HG02938 (cell line): ENCODE results near the gene LYPD4.

ENCODE experiments used
- ATAC-seq: cut with Tn5 transposase; IDR thresholded peaks from one replicate; pipeline ENCODE4 v1.9.1; 2021; ENCODE audit warnings: mild to moderate bottlenecking, moderate library complexity; ENCODE audit not compliant: unreplicated experiment

LYPD4 gene

DNA sequence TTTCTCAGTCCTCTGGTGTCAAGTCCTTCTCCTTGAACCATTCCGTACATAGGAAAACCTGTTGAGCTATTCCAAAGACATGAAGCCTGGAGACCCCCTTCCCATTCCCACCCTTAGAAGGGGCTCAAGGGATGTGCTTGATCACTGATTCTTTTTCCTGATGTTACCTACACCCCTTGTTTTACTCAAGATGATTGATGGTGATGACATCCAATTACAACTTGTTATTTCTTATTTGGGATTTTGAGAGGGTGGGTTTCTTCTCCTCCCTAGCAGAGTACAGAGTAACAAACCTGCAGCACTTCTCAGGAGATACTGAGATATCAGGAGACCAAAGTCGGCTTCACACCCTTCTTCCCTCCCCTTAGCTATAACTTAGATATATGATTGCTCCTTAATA lies 8.9 kb upstream of the LYPD4 start:
- no peak for ATAC-seq

DNA sequence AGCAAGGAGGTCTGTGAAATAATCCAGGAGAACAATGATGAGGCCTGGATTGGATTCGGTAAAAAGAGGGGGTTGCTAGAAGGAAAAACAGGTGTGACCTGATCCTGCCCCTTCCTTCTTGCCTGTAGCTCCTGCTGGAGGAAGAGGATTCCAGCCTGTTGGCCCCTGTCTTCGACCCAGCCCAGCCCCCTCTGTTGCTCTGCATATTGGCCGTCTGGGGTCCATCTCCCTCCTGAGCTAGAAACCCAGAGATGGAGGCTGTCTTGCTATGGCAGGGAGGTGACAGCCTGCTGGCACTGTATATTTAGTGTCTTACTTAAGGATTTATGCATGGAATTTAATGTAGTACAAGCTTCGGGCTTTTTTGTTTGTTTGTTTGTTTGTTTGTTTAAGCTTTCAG lies 7.0 kb upstream of the LYPD4 start:
- no peak for ATAC-seq

DNA sequence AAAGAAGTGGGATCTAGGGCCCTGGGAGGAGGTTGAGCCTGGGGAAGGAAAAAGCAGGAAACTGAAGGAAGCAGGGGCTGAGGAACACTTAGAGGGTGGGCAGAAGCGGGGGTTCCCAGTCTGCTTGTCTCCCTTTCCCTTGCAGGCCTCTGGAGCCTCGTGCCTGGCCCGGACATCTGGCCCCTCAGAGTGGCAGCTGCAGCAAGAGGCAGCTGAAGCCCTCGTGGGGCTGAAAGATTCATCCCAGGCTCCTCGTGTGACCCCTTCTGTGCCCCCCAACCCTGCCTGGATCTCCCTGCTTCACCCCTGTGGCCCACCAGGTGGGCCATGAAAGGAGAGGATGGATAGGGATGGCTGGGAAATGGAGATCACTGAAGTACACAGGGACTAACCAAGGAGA lies 5.9 kb upstream of the LYPD4 start:
- no peak for ATAC-seq

DNA sequence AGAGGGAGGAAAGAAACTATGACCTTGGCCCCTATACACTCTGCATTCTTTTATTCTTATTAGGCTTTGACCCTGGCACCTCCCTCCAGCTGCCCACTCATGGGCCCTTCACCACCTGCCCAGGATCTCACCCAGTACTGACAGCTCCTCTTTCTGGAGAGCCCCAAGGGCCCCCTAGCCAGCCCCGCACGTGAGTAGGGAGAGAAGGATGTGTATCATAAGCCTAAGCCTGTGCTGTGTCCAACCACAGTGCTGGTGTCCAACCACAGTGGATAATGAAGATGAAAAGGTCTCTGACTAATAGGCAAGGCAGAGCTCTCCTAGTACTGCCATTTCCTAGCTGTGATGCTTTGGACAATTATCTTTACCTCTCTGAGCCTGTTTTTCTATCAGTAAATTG lies 4.6 kb upstream of the LYPD4 start:
- ATAC-seq: no peak

DNA sequence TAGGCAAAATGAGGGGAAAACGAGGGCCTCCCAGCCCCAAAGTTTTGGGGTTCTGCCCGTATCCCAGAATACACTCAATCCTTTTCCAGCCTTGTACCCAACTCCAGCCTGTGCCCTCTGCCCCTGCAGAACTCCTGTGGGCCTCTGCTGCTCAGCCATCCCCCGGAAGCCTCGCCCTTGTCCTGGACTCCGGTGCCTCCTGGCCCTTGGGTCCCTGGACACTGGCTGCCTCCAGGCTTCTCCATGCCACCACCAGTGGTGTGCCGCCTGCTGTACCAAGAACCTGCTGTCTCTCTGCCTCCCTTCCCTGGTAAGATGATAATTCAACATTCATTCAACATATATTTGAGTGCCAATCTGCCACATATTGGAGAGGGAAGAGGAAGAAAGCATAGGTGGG lies 4.2 kb upstream of the LYPD4 start:
- ATAC-seq: no peak

DNA sequence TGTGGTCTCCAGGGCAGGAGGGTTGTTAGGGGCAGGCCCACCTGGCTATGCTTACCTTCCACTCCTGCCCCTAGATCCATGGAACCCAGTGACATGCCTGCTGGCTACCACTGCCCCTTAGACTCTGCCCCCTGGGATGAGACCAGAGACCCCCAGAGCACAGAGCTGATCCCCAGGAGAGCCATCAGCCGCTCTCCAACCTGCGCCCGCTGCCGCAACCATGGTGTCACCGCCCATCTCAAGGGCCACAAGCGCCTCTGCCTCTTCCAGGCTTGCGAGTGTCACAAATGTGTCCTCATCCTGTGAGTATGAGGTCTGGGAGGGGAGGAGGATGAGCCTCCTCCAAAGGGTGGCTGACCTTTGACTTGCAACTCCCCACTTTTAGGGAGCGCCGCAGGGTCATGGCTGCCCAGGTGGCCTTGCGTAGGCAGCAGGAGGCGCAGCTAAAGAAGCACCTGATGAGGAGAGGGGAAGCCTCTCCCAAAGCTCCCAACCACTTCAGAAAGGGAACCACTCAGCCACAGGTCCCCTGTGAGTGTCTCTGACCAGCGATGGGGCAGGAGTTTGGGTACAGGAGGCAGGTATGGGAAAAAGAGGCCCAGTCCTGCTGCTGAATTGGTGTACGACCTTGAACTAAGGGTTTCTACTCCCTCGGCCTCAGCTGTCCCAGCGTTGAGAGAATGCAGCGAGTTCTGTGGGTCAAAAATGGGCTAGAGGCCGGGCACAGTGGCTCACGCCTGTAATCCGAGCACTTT lies 3.0 kb upstream of the LYPD4 start:
- no peak for ATAC-seq

DNA sequence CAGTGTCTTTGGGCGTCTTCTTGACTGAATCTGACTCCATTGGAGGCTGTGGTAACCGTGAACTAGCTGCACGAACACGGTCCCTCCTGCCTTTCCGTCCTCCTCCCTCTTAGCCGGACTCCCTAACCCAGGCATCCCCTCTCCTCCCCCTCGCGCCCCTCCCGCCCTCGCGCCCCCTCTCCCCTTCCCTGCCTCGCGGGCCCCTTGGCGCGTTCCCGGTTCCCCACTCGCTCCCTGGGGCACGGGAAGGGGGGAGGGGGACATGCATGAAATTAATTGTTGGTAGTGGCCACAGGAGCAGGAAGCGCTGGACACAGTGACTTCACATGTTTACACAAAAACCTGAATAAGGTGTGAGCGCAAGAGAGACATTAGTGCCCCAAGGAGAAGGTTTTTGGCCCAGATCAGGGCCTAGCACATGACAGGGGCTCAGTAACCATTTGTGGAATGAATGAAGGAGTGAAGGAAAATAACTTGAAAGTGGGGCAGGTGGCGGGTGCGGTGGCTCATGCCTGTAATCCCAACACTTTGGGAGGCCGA lies 638 bp upstream of the LYPD4 start:
- ATAC-seq: no peak

DNA sequence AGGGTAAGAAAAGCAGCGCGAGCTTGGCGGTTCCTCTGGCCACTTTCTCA lies 343 bp upstream of the LYPD4 start, which contains the start of gene DMRTC2:
Gene DMRTC2, plus strand, starts transcription at position 42 of the 50 bp plus-strand sequence. CDS start 2,387 bp downstream, outside the sequence.
- ATAC-seq: no peak

DNA sequence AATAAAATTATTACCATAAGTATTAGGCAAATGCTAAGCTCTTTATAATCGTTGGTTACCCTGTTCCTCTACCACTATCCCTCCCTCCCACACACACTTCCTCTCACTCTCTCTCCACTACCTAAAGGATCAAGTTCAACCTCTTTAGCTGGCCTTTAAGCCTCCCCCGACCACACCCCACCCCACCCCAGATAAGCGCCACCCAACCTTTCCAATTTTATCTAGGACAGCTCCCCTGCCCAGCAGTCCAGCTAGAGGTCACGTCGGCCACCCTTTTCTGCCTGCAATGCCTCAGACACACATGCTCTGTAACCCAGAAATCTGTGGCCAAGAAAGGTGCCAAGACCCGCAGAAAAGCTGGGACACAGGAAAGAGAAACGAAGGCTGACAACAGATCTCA lies 1.1 kb downstream of the LYPD4 start:
- ATAC-seq: no peak

DNA sequence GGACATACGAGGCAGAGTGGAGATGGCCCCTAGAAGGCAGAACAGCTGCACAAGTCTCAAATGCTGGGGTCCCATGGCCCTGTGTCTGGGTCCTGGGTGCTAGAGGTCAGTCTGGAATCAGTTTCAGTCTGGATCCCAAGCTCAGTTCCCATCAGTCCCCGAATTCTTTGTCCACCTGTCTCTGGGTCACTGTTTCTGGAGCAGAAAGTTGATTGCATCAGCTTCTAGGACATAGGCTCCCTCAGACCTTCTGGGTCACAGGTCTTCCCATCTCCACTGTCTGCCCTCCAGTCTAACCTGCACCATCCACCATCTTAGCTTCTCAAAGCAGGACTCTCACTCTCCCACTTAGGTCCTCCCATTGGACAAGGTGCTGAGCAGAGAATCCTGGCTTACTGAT lies 5.3 kb downstream of the LYPD4 start:
- no peak for ATAC-seq

DNA sequence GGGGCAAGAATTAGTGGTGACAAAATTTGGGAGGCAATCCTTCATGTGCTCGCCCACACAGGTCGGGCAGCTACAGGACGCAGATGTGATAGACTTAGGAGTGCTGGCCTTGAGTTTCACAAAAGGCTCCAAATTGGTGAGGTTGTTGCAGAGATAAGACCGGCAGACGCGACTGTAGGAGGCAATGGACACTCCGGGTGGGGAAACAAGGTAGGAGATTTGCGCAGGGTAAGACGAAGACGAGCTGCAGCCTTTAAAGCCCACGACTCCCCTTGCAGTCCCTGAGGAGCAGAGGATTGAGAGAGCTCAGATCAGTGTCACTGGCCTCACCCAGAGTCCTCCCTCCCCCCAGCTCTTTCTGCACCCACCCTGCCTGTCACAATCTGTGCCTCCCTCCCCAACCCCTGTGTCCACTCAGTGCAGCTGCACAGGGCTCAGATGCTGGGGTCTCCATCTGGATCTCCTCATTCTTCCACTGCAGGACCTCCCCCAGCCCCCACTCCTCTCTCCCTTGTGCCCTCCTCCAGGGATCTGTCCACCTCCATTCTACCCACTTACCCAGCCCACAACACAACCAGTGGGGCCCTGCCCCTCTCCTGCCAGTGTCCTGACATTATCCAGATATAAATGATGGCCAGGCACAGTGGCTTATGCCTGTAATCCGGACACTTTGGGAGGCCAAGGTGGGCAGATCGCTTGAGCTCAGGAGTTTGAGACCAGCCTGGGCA lies 6.3 kb downstream of the LYPD4 start:
- ATAC-seq: no peak

DNA sequence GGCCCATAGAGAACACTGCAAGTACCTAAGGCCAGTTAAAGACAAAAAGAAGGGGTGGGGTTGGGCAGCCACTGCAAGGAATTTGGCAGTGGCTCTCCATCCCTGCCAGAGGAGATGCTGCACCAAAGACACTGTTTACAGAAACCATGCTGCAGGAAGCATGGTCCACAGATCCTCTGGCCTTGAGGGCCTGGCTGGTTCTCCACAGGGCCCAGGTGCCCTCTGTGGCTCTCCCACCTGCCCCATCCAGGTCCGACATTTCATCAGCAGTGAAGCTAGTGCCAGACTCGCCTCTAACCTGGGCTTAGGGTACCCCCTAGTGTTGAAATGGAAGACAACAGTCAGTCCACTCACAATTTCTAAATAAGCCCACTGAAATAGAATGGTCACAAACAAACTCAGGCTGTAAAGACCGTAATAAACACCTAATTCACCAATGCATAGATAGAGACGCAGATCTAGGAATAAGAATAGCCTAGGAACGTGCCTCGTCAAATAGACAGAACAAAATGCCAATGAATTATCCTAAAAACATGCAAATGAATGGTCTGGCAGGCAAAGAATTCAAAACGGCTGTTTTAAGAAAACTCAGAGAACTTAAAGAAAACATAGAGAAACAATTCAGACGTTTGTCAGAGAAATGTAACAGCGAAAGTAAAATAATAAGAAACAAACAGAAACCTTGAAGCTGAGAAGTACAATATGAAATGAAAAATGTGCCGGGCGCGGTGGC lies 23.3 kb downstream of the LYPD4 start:
- no peak for ATAC-seq

DNA sequence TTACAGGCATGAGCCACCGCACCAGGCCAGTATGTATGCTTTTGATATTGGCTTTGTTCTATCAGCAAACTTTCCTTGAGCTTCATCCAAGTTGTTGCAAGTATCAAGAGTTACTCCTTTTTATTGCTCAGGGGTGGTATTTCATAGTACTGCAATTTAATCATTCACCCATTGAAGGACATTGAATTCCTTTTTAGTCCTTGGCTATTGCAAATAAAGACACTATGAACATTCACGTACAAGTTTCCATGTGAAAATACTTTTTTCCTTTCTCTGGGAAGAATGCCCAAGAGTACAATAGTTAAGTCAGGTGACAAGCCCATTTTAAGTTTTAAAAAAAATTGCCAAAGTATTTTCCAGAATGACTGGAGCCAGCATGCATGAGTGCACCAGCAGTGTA lies 27.7 kb downstream of the LYPD4 start:
- no peak for ATAC-seq

DNA sequence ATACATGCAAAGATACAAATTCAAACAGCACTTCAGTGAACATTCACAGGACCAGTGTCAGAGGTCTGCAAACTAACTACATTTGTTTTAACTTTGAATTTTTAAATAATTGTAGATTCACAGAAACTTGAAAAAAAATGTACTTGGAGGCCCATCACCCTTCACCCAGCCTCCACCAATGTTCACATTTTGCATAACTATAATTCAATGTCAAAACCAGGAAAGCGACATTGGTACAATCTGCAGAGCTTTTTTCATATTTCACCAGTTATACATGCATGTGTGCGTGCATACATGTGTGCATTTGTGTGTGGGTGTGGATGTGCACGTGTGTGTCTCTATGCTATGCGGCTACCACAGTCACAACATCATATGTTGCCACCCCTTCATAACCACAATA lies 29.2 kb downstream of the LYPD4 start:
- no peak for ATAC-seq

DNA sequence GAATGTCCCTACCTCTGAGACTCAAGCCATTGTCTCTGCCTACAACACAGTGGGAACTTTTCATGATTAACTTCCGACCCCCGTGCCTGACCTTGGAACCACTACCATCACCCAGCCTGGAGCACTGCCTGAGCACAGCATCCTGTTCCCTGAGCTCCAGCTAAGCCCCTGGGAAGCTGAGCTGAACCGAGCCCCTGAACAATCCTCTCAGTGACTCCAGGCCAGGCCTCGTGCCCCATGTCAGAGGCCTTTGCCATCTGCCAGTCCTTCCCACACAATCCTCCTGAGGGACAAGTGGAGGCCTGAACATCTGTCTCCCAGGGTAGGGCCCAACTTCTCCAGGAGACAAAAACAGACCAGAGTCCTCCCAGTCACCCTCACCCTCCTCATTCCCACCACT lies 30.6 kb downstream of the LYPD4 start:
- ATAC-seq: no peak

DNA sequence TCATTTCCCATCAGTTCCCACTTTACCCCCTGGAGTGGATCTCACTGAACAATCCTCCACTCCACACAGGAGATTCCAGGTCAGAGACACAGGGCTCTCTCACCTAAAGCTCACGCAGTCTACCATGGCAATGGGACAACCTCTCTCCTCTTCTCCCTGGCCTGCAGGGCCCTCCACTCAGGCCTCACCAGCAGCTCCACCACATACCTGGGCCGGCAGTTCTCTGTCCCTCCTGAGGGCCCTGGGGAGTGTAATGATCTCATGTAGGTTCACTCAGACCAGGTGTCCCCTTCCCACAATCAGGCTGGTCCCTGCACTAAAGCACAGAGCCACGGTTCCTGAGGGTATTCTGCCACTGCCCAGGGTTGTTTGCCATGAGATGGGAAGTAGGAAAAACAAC lies 32.5 kb downstream of the LYPD4 start:
- no peak for ATAC-seq

DNA sequence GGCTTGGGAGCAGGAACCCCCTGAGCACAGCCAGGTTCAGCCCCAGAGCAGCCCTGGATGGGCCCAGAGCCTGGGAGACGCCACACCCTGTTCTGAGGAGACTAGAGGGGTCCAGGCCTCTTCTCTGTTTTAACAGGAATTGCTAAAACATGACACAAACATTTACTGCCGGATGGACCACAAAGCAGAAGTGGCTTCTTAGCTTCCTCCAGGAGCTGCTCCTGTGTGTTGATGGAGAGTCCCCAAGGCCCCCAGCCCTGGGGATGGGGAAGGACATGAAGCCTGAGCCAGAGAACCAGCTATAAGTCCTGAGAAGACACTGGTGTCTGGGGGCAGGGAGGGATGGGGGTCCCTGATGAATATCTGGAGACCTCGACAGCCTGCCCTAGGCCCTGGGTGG lies 33.4 kb downstream of the LYPD4 start:
- ATAC-seq: no peak

DNA sequence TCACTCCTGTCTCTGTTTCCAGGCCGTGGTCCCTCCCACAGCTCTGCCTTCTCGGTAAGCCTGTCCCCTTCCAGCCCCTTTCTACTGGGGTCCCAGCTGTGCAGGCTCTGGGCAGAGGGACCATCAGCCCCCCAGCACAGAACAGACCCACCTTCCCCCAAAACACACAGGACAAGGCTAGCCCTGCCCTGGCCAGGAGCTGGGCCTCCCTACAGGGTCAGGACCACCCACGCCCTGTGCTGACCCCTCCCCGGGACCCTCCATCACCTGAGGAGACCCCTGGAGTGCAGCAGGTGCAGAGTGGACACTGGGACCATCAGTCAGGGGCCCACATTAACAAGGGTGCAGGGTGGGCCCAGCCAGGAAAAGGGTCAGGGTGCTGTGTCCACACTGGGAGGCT lies 34.2 kb downstream of the LYPD4 start:
- ATAC-seq: no peak

DNA sequence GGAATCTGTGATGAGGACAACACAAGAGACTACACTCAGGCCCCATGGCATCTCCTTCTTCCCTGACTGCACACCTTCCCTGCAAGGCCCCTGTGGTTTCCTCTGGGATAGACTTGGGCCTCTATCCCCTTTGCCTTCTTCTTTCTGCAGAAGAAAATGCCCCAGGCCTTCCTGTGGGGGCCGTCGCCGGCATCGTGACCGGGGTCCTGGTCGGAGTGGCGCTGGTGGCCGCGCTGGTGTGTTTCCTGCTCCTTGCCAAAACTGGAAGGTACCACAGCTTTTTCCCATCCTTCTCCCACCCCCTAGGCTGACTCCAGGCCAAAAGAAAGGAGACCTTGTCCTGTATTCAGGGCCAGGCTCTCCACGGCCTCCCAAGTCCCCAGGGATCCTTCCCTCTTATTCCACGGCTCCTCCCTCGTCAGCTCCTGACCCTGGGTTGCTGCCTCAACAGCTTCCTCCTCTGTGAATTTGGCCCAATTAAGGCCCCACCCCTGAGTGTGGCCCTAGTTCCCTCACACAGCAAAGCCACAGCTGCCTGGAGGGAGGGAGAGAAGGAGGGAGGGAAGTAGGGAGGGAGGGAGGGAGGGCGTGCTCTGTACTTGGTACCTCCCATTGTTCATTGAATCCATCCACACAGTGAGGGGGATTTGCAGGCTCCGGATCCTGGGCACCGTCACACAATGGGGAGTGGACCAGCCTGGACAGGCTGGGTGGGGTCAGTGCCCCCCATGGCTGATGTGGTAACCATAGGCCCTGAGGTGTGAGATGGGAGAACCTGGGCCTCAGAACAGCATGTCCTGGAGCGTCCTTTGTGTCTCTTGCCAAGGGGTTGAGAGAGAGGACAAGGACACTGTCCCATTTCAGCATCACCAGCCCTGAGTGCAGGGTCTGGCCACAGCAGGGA lies 35.6 kb downstream of the LYPD4 start:
- ATAC-seq: no peak

DNA sequence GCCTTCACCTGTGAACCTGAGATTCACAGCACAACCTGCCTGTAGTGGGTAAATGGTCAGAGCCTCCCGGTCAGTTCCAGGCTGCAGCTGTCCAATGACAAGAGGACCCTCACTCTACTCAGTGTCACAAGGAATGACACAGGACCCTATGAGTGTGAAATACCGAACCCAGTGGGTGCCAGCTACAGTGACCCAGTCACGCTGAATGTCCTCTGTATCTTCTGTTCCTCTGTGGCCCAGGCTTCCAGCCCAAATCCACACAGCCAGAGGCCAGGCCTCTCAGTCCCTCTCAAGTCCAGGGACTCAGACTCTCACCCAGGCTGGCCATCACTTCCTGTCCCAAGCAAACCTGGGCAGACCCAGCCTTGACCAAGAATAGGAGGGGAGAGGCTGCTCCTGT lies 37.3 kb downstream of the LYPD4 start:
- ATAC-seq: no peak

DNA sequence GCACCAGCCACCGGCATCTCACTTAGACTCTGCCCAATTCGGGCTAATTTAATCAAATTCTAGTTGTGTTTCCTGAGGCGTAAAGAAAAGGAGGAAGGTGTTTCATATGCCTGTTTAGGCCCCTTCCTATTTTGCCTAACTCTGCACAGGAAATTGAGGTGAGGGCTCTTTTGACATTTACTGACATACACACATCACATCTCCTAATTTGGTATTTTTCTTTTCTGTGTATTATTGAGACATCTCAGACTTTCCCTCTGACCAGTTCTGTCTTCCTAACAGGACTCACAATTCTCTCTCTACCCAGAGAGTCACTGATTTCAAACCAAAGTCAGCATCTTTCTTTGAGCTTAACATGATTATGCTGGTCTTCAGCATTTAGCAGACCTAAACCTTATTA lies 40.1 kb downstream of the LYPD4 start:
- ATAC-seq: no peak
